Adrenal gland (tissue), 12 donors: Measurements from ENCODE around the gene VWA3B. TPM values are rescaled to one million over a fixed set of nuclear protein-coding genes. Genes with fewer than 3 reads are reported as not detected.

Experiments
- DNase-seq, 7 donors: peaks; one replicate each; pipeline ENCODE4 v3.0.0-alpha.2; 2019 to 2020
- H3K27ac ChIP-seq, 5 donors: fragments of 200-600 bp; sonication (generic) in 4 of 5; 1 replicate in 3 of 5; 2 replicates in 2 of 5; pipeline versions ENCODE4 v1.5.1 to v1.8.0; 2016 to 2020; ENCODE audit warnings: mild to moderate bottlenecking in 1 of 5
- H3K27me3 ChIP-seq: fragments of 200-600 bp; 2 replicates; pipeline ENCODE4 v1.8.0; 2021
- H3K36me3 ChIP-seq, 2 donors: fragments of 200-600 bp; replicated peaks in 1 of 2; 1 replicate in 1 of 2; 2 replicates in 1 of 2; pipeline versions ENCODE4 v1.5.1 to v1.8.0; 2018 to 2022
- H3K4me1 ChIP-seq, 2 donors: fragments of 200-600 bp; replicated peaks in 1 of 2; 1 replicate in 1 of 2; 2 replicates in 1 of 2; pipeline versions ENCODE4 v1.5.1 to v1.8.0; 2018 to 2021
- H3K4me3 ChIP-seq, 4 donors: fragments of 200-600 bp; sonication (generic) in 3 of 4; one replicate each; pipeline ENCODE4 v1.5.1; 2016 to 2018
- H3K9me3 ChIP-seq, 3 donors: fragments of 200-600 bp; sonication (generic) in 1 of 3; replicated peaks in 1 of 3; 1 replicate in 2 of 3; 2 replicates in 1 of 3; pipeline versions ENCODE4 v1.5.1 to v1.8.0; 2016 to 2021
- CTCF ChIP-seq, 6 experiments: fragments of 450-650 bp in 4 of 6; fragments of 200-600 bp in 2 of 6; sonication (generic) in 1 of 6; IDR thresholded peaks; 1 replicate in 5 of 6; 2 replicates in 1 of 6; pipeline versions ENCODE4 v1.5.1 to v1.8.0; 2016 to 2021; ENCODE audit warnings: antibody characterized with exemption in 6 of 6, mild to moderate bottlenecking in 2 of 6, moderate library complexity in 1 of 6
- POLR2A ChIP-seq, 2 donors: fragments of 450-650 bp; IDR thresholded peaks; one replicate each; pipeline ENCODE4 v1.6.1; 2017; ENCODE audit warnings: antibody characterized with exemption in 2 of 2, mild to moderate bottlenecking in 2 of 2, moderate library complexity in 1 of 2
- WGBS, 4 donors: extraction: QIAGEN DNeasy Blood & Tissue Kit in 2 of 4; methylation state at CpG; one replicate each; pipeline versions ENCODE4 v1.1.5 to v1.1.7; 2013 to 2017; 5-methylcytosine and 5-hydroxymethylcytosine counted together
- intact Hi-C, 2 donors: fragments of 100-400 bp; cut with DNase I; formaldehyde crosslinking; loops; one replicate each; pipeline versions ENCODE4 v1.14.1 to v1.15.0; 2022 to 2023
- polyA plus RNA-seq, 3 donors: library from polyadenylated mRNA; stranded (reverse); fragments of 200-250 nt in 2 of 3; fragments of 350-450 nt in 1 of 3; fragmentation: Illumina TruSeq in 1 of 3; extraction: RNeasy Lipid Tissue Mini Kit (QIAGEN cat#74804) in 1 of 3; gene quantifications; one replicate each; pipeline ENCODE4 v1.2.3, GENCODE V29; 2013 to 2014
- total RNA-seq, 9 donors: library from RNA; depleted of rRNA in 4 of 9; stranded (reverse); fragments of >200 nt in 4 of 9; fragments of 120-200 nt in 1 of 9; fragmentation: NEBNext Ultra II Directional in 1 of 9; extraction: Animal tissue kit (Norgen Biotek cat#: 25700) in 1 of 9; gene quantifications; one replicate each; pipeline versions ENCODE4 v1.1.0 to v1.2.4, GENCODE V29; 2013 to 2023
- donor health status: healthy with polysubstance abuse.
- donor health status: Bipolar disorder and iron deficiency.
- donor health status: DM: yes; HTN: yes; CAD: no.
- donor health status: DM: no; HTN: no; CAD: no.
- donor health status: DM: no; HTN: no; CAD: no.
- donor health status: DM: yes; HTN: yes; CAD: no.

The VWA3B gene
- total and polyA plus RNA-seq, 12 donors, result 0.07 to 0.33 (median 0.17) TPM; not detected in 8

- no peak for DNase-seq
- H3K27me3 ChIP-seq, result no peaks in the 10 kb centered on the region
- H3K27ac ChIP-seq, result no peak overlapping the region
- H3K36me3 ChIP-seq, result no peaks in the 10 kb centered on the region
- H3K4me3 ChIP-seq, result no peak overlapping the region
- H3K4me1 ChIP-seq, result no peaks in the 10 kb centered on the region
- no peak for TF ChIP-seq POLR2A (IDR thresholded peaks at IDR 0.05)
- TF ChIP-seq CTCF (IDR thresholded peaks at IDR 0.05), result no peak
- 75 to 80% (median 76%) methylated on average over 2 of the region's 2 CpGs for whole genome bisulfite sequencing, 4 donors
- H3K9me3 ChIP-seq, result no peaks in the 10 kb centered on the region
- intact Hi-C loops, result no loop called here
Measured at GRCh38 chr2:98108110-98108509, 21.1 kb downstream of the VWA3B start.

DNA sequence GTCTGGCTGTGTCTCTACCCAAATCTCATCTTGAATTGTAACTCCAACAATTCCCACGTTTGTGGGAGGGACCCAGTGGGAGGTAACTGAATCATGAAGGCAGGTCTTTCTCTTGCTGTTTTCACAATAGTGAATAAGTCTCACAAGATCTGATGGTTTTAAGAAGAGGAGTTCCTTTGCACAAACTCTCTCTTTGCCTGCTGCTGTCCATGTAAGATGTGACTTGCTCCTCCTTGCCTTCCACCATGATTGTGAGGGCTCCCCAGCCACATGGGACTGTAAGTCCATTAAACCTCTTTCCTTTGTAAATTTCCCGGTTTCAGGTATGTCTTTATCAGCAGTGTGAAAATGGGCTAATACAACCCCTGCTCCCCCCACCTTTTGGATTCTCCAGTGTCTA, 23.8 kb downstream of the VWA3B start:
- intact Hi-C loops, result no loop called here
- no peak for DNase-seq
- no peaks in the 10 kb centered on the region for H3K36me3 ChIP-seq
- TF ChIP-seq POLR2A (IDR thresholded peaks at IDR 0.05) (no peak), CTCF (IDR thresholded peaks at IDR 0.05) (no peak)
- WGBS, 4 donors, result 46 to 83% (median 61%) methylated on average over 2 of the region's 2 CpGs
- no peaks in the 10 kb centered on the region for H3K27me3 ChIP-seq
- no peaks in the 10 kb centered on the region for H3K9me3 ChIP-seq
- no peak overlapping the region for H3K27ac ChIP-seq
- H3K4me3 ChIP-seq, result no peak overlapping the region
- H3K4me1 ChIP-seq, result no peaks in the 10 kb centered on the region

DNA sequence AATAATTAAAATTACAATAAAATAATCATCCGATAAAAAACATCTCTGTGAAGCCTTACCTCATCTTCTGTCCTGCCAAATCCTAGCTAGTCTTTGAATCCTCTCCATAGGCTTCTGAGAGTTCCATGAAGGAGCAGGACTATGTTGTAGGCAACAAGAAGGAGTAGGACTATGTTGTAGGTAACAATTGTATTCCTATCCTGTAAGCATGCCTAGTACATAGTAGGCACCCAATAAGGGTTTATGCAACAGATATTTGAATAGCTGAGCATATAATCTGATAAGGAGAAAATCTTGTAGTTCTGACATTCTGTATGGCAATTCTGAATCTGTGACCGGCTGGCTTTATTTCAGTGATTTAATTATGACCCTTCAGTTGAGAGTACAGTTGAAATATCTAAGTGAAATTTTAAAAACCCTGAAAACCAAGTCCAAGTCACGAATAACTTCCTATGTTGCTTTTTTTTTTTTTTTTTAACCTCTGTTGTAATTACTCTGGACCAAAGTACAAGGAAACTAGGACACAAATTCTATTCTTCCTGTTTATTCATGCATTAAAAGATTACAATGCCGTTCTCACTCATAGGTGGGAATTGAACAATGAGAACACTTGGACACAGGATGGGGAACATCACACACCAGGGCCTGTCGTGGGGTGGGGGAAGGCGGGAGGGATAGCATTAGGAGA, 27.8 kb downstream of the VWA3B start:
- Histone ChIP-seq H3K9me3 (no peaks in the 10 kb centered on the region), H3K4me1 (no peaks in the 10 kb centered on the region), H3K27ac (no peak overlapping the region), H3K27me3 (no peaks in the 10 kb centered on the region), H3K4me3 (no peak overlapping the region), H3K36me3 (no peaks in the 10 kb centered on the region)
- DNase-seq, result no peak
- intact Hi-C loops, result no loop called here
- TF ChIP-seq POLR2A (IDR thresholded peaks at IDR 0.05) (no peak), CTCF (IDR thresholded peaks at IDR 0.05) (no peak)
- WGBS, 4 donors, result 74 to 77% (median 75%) methylated on average over 6 of the region's 6 CpGs

- TF ChIP-seq POLR2A (IDR thresholded peaks at IDR 0.05) (no peak), CTCF (IDR thresholded peaks at IDR 0.05) (no peak)
- no peaks in the 10 kb centered on the region for H3K36me3 ChIP-seq
- H3K27me3 ChIP-seq, result no peaks in the 10 kb centered on the region
- DNase-seq, result no peak
- intact Hi-C loops, result no loop called here
- H3K4me3 ChIP-seq, result no peak overlapping the region
- 67 to 87% (median 84%) methylated on average over 4 of the region's 4 CpGs for WGBS, 4 donors
- no peaks in the 10 kb centered on the region for H3K4me1 ChIP-seq
- H3K9me3 ChIP-seq, result no peaks in the 10 kb centered on the region
- no peak overlapping the region for H3K27ac ChIP-seq
Measured at GRCh38 chr2:98118161-98118560, 31.2 kb downstream of the VWA3B start.
